Neural progenitor cell (in vitro differentiated cells): ENCODE results near the gene GPX7. TPM values are rescaled to one million over a fixed set of nuclear protein-coding genes. Genes with fewer than 3 reads are reported as not detected.
"Not testable (repeated sequence)": the region's sequence is repeated elsewhere in the genome, so short reads cannot be mapped to it uniquely, and the experiment has no call there.

Experiments used
- DNase-seq: peaks from one replicate; pipeline ENCODE4 v3.0.0-alpha.2; 2016; ENCODE audit warnings: low spot score
- H2AFZ ChIP-seq: fragments of 200-600 bp; sonication (generic); replicated peaks from 2 replicates; pipeline ENCODE4 v1.6.1; 2016; ENCODE audit warnings: antibody characterized with exemption
- H3F3A ChIP-seq: fragments of 200-600 bp; sonication (generic); 2 replicates; pipeline ENCODE4 v1.6.1; 2016; ENCODE audit warnings: antibody characterized with exemption, low read depth
- H3K27ac ChIP-seq: fragments of 200-600 bp; sonication (generic); 2 replicates; pipeline ENCODE4 v1.5.1; 2016; ENCODE audit warnings: mild to moderate bottlenecking
- H3K27me3 ChIP-seq: fragments of 200-600 bp; sonication (generic); 2 replicates; pipeline ENCODE4 v1.6.1; 2016; ENCODE audit warnings: mild to moderate bottlenecking, moderate library complexity
- H3K36me3 ChIP-seq: fragments of 200-600 bp; sonication (generic); 2 replicates; pipeline ENCODE4 v1.5.1; 2016
- H3K4me1 ChIP-seq: fragments of 200-600 bp; sonication (generic); 2 replicates; pipeline ENCODE4 v1.6.1; 2016; ENCODE audit warnings: mixed run types
- H3K4me2 ChIP-seq: fragments of 200-600 bp; sonication (generic); 2 replicates; pipeline ENCODE4 v1.6.1; 2016
- H3K4me3 ChIP-seq: fragments of 200-600 bp; sonication (generic); 2 replicates; pipeline ENCODE4 v1.5.1; 2016
- H3K79me2 ChIP-seq: fragments of 200-600 bp; sonication (generic); 2 replicates; pipeline ENCODE4 v1.6.1; 2016; ENCODE audit warnings: low read depth
- H3K9ac ChIP-seq: fragments of 200-600 bp; sonication (generic); 2 replicates; pipeline ENCODE4 v1.6.1; 2016
- H3K9me3 ChIP-seq: fragments of 200-600 bp; sonication (generic); 2 replicates; pipeline ENCODE4 v1.5.1; 2016; ENCODE audit warnings: low read depth
- H4K20me1 ChIP-seq: fragments of 200-600 bp; sonication (generic); 2 replicates; pipeline ENCODE4 v1.6.1; 2016; ENCODE audit warnings: low read depth
- H3K27ac Mint-ChIP-seq: 3 replicates; pipeline ENCODE4 v1.8.0; 2021; ENCODE audit warnings: mixed read lengths
- H3K27me3 Mint-ChIP-seq: 2 replicates; pipeline ENCODE4 v1.8.0; 2022; ENCODE audit warnings: low read depth, mild to moderate bottlenecking, inconsistent platforms, moderate library complexity, mixed read lengths; ENCODE audit not compliant: insufficient read depth
- H3K36me3 Mint-ChIP-seq: 3 replicates; pipeline ENCODE4 v1.8.0; 2021; ENCODE audit warnings: mixed read lengths
- H3K4me1 Mint-ChIP-seq: 3 replicates; pipeline ENCODE4 v1.8.0; 2021; ENCODE audit warnings: mixed read lengths
- H3K4me3 Mint-ChIP-seq: 3 replicates; pipeline ENCODE4 v1.8.0; 2021; ENCODE audit warnings: mild to moderate bottlenecking, moderate library complexity, mixed read lengths
- H3K9me3 Mint-ChIP-seq: 3 replicates; pipeline ENCODE4 v1.8.0; 2020; ENCODE audit warnings: mixed read lengths
- EZH2 ChIP-seq: fragments of 200-600 bp; sonication (generic); IDR thresholded peaks from 2 replicates; pipeline ENCODE4 v1.6.1; 2017; ENCODE audit warnings: antibody characterized with exemption, mild to moderate bottlenecking, moderate library complexity
- EZH2phosphoT487 ChIP-seq: fragments of 200-600 bp; sonication (generic); IDR thresholded peaks from 2 replicates; pipeline ENCODE4 v1.6.1; 2017; ENCODE audit warnings: antibody characterized with exemption
- total RNA-seq: library from RNA; depleted of rRNA; stranded (reverse); fragments of >200 nt; gene quantifications from 2 replicates; pipeline ENCODE4 v1.2.3, GENCODE V29; 2015; ENCODE audit warnings: low replicate concordance
- TF ChIP-seq, protein P1 (sequence below): fragments of 200-600 bp; sonication (generic); IDR thresholded peaks from 2 replicates; pipeline ENCODE4 v1.5.1; 2017; ENCODE audit warnings: antibody characterized with exemption, mild to moderate bottlenecking

GPX7 gene
- total RNA-seq, 1 donor from 2014 or later: 21.9 TPM

DNA sequence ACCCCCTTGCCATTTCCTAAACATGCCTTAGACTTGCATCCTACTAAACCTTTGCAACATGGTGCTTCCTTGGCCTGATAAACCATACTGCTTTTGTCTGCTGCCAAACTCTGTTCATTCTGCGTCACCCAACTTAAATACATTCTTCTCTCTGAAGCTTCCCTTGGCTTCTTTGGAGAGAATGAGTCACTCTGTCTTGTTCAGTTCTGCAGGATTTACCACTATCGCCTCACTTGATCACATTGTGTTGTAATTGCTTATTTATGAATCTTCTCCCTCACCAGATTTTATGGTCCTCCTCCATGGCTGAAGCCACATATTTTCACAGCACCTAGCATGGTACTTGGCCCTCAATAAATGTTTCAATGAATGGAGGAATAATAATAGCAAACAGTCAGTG lies 27.6 kb upstream of the GPX7 start:
- Mint-ChIP-seq H3K4me3 (no peak overlapping the region), H3K27ac (no peak overlapping the region), H3K9me3 (peaks cover 2% of the 10 kb centered on the region), H3K36me3 (no peaks in the 10 kb centered on the region), H3K27me3 (no peaks in the 10 kb centered on the region), H3K4me1 (peaks cover 17% of the 10 kb centered on the region)
- Histone ChIP-seq H3F3A (peaks cover 2% of the 10 kb centered on the region), H2AFZ (no peak overlapping the region), H3K4me2 (no peak overlapping the region), H3K4me3 (no peak overlapping the region), H3K27ac (no peak overlapping the region), H3K79me2 (no peaks in the 10 kb centered on the region), H3K9me3 (no peaks in the 10 kb centered on the region), H3K9ac (no peak overlapping the region), H4K20me1 (no peaks in the 10 kb centered on the region), H3K36me3 (no peaks in the 10 kb centered on the region), H3K4me1 (no peaks in the 10 kb centered on the region), H3K27me3 (no peaks in the 10 kb centered on the region)
- no peak for DNase-seq
- TF ChIP-seq EZH2: no peak
- TF ChIP-seq, protein P1, sequence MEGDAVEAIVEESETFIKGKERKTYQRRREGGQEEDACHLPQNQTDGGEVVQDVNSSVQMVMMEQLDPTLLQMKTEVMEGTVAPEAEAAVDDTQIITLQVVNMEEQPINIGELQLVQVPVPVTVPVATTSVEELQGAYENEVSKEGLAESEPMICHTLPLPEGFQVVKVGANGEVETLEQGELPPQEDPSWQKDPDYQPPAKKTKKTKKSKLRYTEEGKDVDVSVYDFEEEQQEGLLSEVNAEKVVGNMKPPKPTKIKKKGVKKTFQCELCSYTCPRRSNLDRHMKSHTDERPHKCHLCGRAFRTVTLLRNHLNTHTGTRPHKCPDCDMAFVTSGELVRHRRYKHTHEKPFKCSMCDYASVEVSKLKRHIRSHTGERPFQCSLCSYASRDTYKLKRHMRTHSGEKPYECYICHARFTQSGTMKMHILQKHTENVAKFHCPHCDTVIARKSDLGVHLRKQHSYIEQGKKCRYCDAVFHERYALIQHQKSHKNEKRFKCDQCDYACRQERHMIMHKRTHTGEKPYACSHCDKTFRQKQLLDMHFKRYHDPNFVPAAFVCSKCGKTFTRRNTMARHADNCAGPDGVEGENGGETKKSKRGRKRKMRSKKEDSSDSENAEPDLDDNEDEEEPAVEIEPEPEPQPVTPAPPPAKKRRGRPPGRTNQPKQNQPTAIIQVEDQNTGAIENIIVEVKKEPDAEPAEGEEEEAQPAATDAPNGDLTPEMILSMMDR: no peak

DNA sequence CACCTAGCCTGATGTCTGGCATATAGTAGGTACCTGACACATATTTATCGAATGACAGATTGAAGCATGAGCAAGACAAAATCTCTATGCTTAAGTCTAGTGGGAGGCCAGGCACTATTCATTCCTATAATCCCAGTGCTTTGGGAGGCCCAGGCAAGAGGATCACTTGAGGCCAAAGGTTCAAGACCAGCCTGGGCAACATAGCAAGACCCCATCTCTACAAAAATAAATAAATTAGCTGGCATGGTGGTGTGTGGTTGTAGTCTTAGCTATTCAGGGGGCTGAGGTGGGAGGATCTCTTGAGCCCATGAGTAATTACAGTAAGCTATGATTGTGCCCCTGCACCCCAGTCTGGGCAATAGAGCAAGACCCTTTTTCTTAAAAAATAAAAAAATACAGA lies 26.1 kb upstream of the GPX7 start:
- no peaks in the 10 kb centered on the region for H3K36me3 Mint-ChIP-seq
- no peak overlapping the region for H2AFZ ChIP-seq
- TF ChIP-seq, protein P1: no peak
- TF ChIP-seq EZH2phosphoT487 (no peak), EZH2 (no peak)
- H4K20me1 ChIP-seq: no peaks in the 10 kb centered on the region
- H3K36me3 ChIP-seq: no peaks in the 10 kb centered on the region
- no peak overlapping the region for H3K4me2 ChIP-seq
- no peaks in the 10 kb centered on the region for H3K27me3 Mint-ChIP-seq
- no peaks in the 10 kb centered on the region for H3K27me3 ChIP-seq
- no peaks in the 10 kb centered on the region for H3K9me3 ChIP-seq
- H3K9ac ChIP-seq: no peak overlapping the region
- H3K4me1 ChIP-seq: no peaks in the 10 kb centered on the region
- H3K79me2 ChIP-seq: no peaks in the 10 kb centered on the region
- no peak overlapping the region for H3K4me3 Mint-ChIP-seq
- no peak overlapping the region for H3K27ac ChIP-seq
- H3K9me3 Mint-ChIP-seq: peaks cover 2% of the 10 kb centered on the region
- H3K4me3 ChIP-seq: no peak overlapping the region
- H3F3A ChIP-seq: no peaks in the 10 kb centered on the region
- H3K27ac Mint-ChIP-seq: no peak overlapping the region
- DNase-seq: no peak
- peaks cover 17% of the 10 kb centered on the region for H3K4me1 Mint-ChIP-seq

DNA sequence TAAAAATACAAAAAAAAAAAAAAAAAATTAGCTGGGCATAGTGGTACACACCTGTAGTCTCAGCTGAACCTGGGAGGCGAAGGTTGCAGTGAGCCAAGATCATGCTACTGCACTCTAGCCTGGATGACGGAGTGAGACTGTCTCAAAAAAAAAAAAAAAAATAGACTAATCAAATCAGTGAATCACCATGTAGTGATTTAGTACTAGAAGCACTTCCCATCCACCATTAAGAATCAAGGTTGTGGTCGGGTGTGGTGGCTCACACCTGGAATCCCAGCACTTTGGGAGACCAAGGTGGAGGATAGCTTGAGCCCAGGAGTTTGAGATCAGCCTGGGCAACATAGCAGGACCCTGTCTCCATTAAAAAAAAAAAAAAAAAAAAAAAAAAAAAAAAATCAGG lies 24.1 kb upstream of the GPX7 start:
- not testable (repeated sequence) for H3K27ac ChIP-seq, H3K27ac Mint-ChIP-seq, DNase-seq, H3F3A ChIP-seq, H3K4me1 ChIP-seq, H4K20me1 ChIP-seq, H3K4me3 Mint-ChIP-seq, H3K36me3 Mint-ChIP-seq, H3K27me3 Mint-ChIP-seq, H3K27me3 ChIP-seq, H3K9me3 ChIP-seq, H2AFZ ChIP-seq, H3K9ac ChIP-seq, H3K79me2 ChIP-seq, H3K4me2 ChIP-seq, H3K36me3 ChIP-seq, H3K9me3 Mint-ChIP-seq, H3K4me3 ChIP-seq
- peaks cover 21% of the 10 kb centered on the region for H3K4me1 Mint-ChIP-seq

DNA sequence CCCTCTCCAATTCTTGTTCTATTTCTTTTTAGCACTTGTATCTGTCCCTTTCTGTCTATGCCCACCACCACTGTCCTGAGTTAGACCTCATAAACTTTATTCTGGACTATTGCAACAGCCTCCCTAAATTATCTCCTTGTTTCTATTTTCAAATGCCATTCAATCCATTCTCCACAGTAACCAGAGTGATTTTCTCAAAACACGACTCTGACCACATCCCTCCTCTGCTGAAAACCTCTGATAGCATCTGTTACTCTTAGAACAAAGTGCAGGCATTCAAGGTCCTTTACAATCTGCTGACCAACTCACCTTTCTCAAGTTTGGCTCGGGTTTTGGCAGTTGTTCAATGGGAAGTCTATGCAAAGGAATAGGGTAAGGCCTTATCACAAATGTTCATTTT lies 22.8 kb upstream of the GPX7 start:
- no peaks in the 10 kb centered on the region for H3F3A ChIP-seq
- no peak overlapping the region for H3K4me3 ChIP-seq
- no peaks in the 10 kb centered on the region for H3K9me3 ChIP-seq
- no peak for DNase-seq
- H3K9me3 Mint-ChIP-seq: no peaks in the 10 kb centered on the region
- H3K27me3 ChIP-seq: no peaks in the 10 kb centered on the region
- H3K36me3 Mint-ChIP-seq: no peaks in the 10 kb centered on the region
- no peaks in the 10 kb centered on the region for H4K20me1 ChIP-seq
- peaks cover 20% of the 10 kb centered on the region for H3K4me1 Mint-ChIP-seq
- H3K36me3 ChIP-seq: no peaks in the 10 kb centered on the region
- H3K9ac ChIP-seq: no peak overlapping the region
- H3K4me1 ChIP-seq: no peaks in the 10 kb centered on the region
- H3K4me3 Mint-ChIP-seq: no peak overlapping the region
- H3K27me3 Mint-ChIP-seq: no peaks in the 10 kb centered on the region
- no peak overlapping the region for H3K27ac ChIP-seq
- no peaks in the 10 kb centered on the region for H3K79me2 ChIP-seq
- no peak overlapping the region for H2AFZ ChIP-seq
- no peak for TF ChIP-seq EZH2
- TF ChIP-seq, protein P1: no peak
- TF ChIP-seq EZH2phosphoT487: no peak
- H3K4me2 ChIP-seq: no peak overlapping the region
- H3K27ac Mint-ChIP-seq: no peak overlapping the region
